HepG2 (cell line): ENCODE results near the gene VAT1L. TPM values are rescaled to one million over a fixed set of nuclear protein-coding genes. Genes with fewer than 3 reads are reported as not detected.

Experiments used
- ATAC-seq: fragments of 200-7000 bp; cut with Tn5 transposase; 3 replicates; pipeline ENCODE4 v1.9.1; 2020; ENCODE audit warnings: mild to moderate bottlenecking, moderate library complexity
- BruUV-seq: library from RNA; stranded (reverse); fragments of 400-500 nt; replicated peaks from 2 replicates; lab custom pipeline; 2021; lab: Mats Ljungman, UMichigan
- CTCF ChIA-PET: fragments of 300-600 bp; formaldehyde crosslinking; extraction: SDS; loops from one replicate; lab custom pipeline; 2021; ENCODE audit warnings: low total read pairs, inconsistent platforms, low intra/inter-chr PET ratio; lab: Yijun Ruan, JAX
- POLR2A ChIA-PET: fragments of 350-600 bp; sonication (Branson Sonifier 250); formaldehyde crosslinking; loops from one replicate; lab custom pipeline; 2020; ENCODE audit warnings: antibody characterized with exemption, inconsistent platforms; lab: Yijun Ruan, JAX
- DNase-seq: peaks from one replicate; pipeline ENCODE4 v3.0.0-alpha.2; 2015; ENCODE audit warnings: low spot score
- FAIRE-seq: peaks from 3 replicates; lab custom pipeline; 2011; peaks lifted over from hg19 to GRCh38; lab: Jason Lieb, UNC
- H2AFZ ChIP-seq: one replicate; pipeline ENCODE4 v1.6.1; 2011; ENCODE audit warnings: low read length, inconsistent platforms
- H3K27ac ChIP-seq: fragments of 300-600 bp; 3 replicates; pipeline ENCODE4 v1.8.0; 2011; ENCODE audit warnings: mixed run types, mild to moderate bottlenecking, mixed read lengths, low read length, inconsistent platforms; ENCODE audit not compliant: insufficient read depth; ENCODE audit errors: extremely low read length
- H3K27me3 ChIP-seq, 2 experiments: fragments of 200-600 bp in 1 of 2; 2 replicates in 1 of 2; 3 replicates in 1 of 2; pipeline versions ENCODE4 v1.6.0 to v1.8.0; 2011; ENCODE audit warnings: low read length in 2 of 2, mild to moderate bottlenecking in 2 of 2, moderate library complexity in 2 of 2, inconsistent platforms in 1 of 2; ENCODE audit not compliant: insufficient read depth in 2 of 2, control insufficient read depth in 1 of 2
- H3K36me3 ChIP-seq, 2 experiments: fragments of 200-600 bp in 1 of 2; replicated peaks in 1 of 2; 2 replicates in 1 of 2; 3 replicates in 1 of 2; pipeline versions ENCODE4 v1.5.1 to v1.8.0; 2011; ENCODE audit warnings: low read length in 2 of 2, inconsistent platforms in 1 of 2; ENCODE audit not compliant: insufficient read depth in 2 of 2, control insufficient read depth in 1 of 2
- H3K4me1 ChIP-seq: 2 replicates; pipeline ENCODE4 v1.5.1; 2012; ENCODE audit warnings: low read length, inconsistent platforms; ENCODE audit not compliant: insufficient read depth
- H3K4me2 ChIP-seq: 2 replicates; pipeline ENCODE4 v1.6.0; 2011; ENCODE audit warnings: low read depth, low read length, inconsistent platforms
- H3K4me3 ChIP-seq, 3 experiments: fragments of 200-600 bp in 1 of 3; sonication (generic), shearing (Covaris generic) in 1 of 3; replicated peaks in 1 of 3; 2 replicates each; pipeline ENCODE4 v1.5.1; 2011 to 2016; ENCODE audit warnings: low read length in 3 of 3, inconsistent platforms in 2 of 3, low read depth in 2 of 3, mild to moderate bottlenecking in 2 of 3, control low read depth in 1 of 3, mixed read lengths in 1 of 3; ENCODE audit not compliant: insufficient read depth in 1 of 3
- H3K79me2 ChIP-seq: one replicate; pipeline ENCODE4 v1.6.1; 2011; ENCODE audit warnings: low read length, inconsistent platforms; ENCODE audit not compliant: insufficient read depth
- H3K9ac ChIP-seq: 2 replicates; pipeline ENCODE4 v1.6.0; 2011; ENCODE audit warnings: mild to moderate bottlenecking, low read depth, low read length, inconsistent platforms; ENCODE audit not compliant: insufficient read depth
- H3K9me3 ChIP-seq: 2 replicates; pipeline ENCODE4 v1.5.1; 2012; ENCODE audit warnings: mild to moderate bottlenecking, low read length
- H4K20me1 ChIP-seq: 2 replicates; pipeline ENCODE4 v1.6.0; 2011; ENCODE audit warnings: inconsistent platforms, mild to moderate bottlenecking, low read length, moderate library complexity; ENCODE audit not compliant: insufficient read depth
- AFF4 ChIP-seq: sonication (generic); formaldehyde crosslinking; IDR thresholded peaks from 2 replicates; pipeline ENCODE4 v1.4.0; 2020; ENCODE audit warnings: missing genetic modification reagents
- ATF6 ChIP-seq: sonication (generic); formaldehyde crosslinking; conservative IDR thresholded peaks from 2 replicates; pipeline ENCODE4 v1.4.0; 2020; ENCODE audit warnings: missing genetic modification reagents
- BHLHE40 ChIP-seq: IDR thresholded peaks from 2 replicates; pipeline ENCODE4 v1.6.1; 2011; ENCODE audit warnings: low read length, improper control_type of control experiment
- CSRNP1 ChIP-seq: sonication (generic); formaldehyde crosslinking; IDR thresholded peaks from 2 replicates; pipeline ENCODE4 v1.8.1; 2023; ENCODE audit warnings: mild to moderate bottlenecking, missing genetic modification reagents
- FIP1L1 ChIP-seq: fragments of 200-400 bp; formaldehyde crosslinking; IDR thresholded peaks from 2 replicates; pipeline ENCODE4 v1.6.1; 2018; ENCODE audit warnings: low read depth, mild to moderate bottlenecking, low read length, moderate library complexity, borderline replicate concordance; ENCODE audit not compliant: insufficient read depth
- PLRG1 ChIP-seq: fragments of 450-650 bp; conservative IDR thresholded peaks from 2 replicates; pipeline ENCODE4 v1.6.1; 2016
- RBM22 ChIP-seq: fragments of 200-400 bp; formaldehyde crosslinking; optimal IDR thresholded peaks from 2 replicates; pipeline ENCODE3; 2017; ENCODE audit warnings: mild to moderate bottlenecking, low read length, moderate library complexity
- TAF1 ChIP-seq: sonication (generic); formaldehyde crosslinking; IDR thresholded peaks from 2 replicates; pipeline ENCODE4 v1.4.0; 2020; ENCODE audit warnings: missing genetic modification reagents
- TSC22D2 ChIP-seq: sonication (generic); formaldehyde crosslinking; IDR thresholded peaks from 2 replicates; pipeline ENCODE4 v1.5.1; 2020; ENCODE audit warnings: missing genetic modification reagents, mild to moderate bottlenecking, borderline replicate concordance
- ZFP41 ChIP-seq: sonication (generic); formaldehyde crosslinking; IDR thresholded peaks from 2 replicates; pipeline ENCODE4 v1.4.0; 2020; ENCODE audit warnings: mild to moderate bottlenecking, missing genetic modification reagents, borderline replicate concordance
- ZNF264 ChIP-seq: sonication (generic); formaldehyde crosslinking; IDR thresholded peaks from 2 replicates; pipeline ENCODE4 v1.4.0; 2020; ENCODE audit warnings: missing genetic modification reagents
- WGBS: methylation state at CpG from one replicate; pipeline ENCODE4 v1.1.6; 2017; ENCODE audit warnings: low lambda C conversion rate; 5-methylcytosine and 5-hydroxymethylcytosine counted together
- in situ Hi-C: cut with HindIII; loops from 2 replicates; pipeline ENCODE4 v1.10.0; 2017; ENCODE audit warnings: low pct_unique_long_range_greater_than_20kb; ENCODE audit not compliant: extremely low pct_ligation_motif_present
- intact Hi-C: fragments of 100-400 bp; cut with micrococcal nuclease; formaldehyde crosslinking; loops from one replicate; pipeline ENCODE4 v1.10.0; 2022; ENCODE audit not compliant: unreplicated experiment
- polyA plus RNA-seq, 8 experiments: library from polyadenylated mRNA; depleted of rRNA in 3 of 8; stranded (reverse) in 7 of 8; unstranded in 1 of 8; fragments of >200 nt; fragmentation: Illumina TruSeq in 4 of 8; extraction: Trizol in 4 of 8; gene quantifications; 2 replicates each; pipeline versions ENCODE4 v1.2.1 to v1.2.3, GENCODE V29; 2011 to 2016; ENCODE audit warnings: low read depth in 4 of 8, missing spikeins in 1 of 8, mixed read lengths in 1 of 8; ENCODE audit not compliant: insufficient read depth in 1 of 8
- total RNA-seq, 5 experiments: library from RNA; depleted of rRNA; stranded (reverse); fragments of >200 nt; fragmentation: Illumina TruSeq; extraction: Trizol; gene quantifications; 2 replicates each; pipeline ENCODE4 v1.2.3, GENCODE V29; 2016; ENCODE audit warnings: low read depth in 1 of 5
- TF ChIP-seq, protein P1 (sequence below): sonication (generic); formaldehyde crosslinking; IDR thresholded peaks from 2 replicates; pipeline ENCODE4 v1.5.1; 2020; ENCODE audit warnings: missing genetic modification reagents, mild to moderate bottlenecking, borderline replicate concordance

VAT1L gene
- total and polyA plus RNA-seq, 2 of the 13 experiments (the other 11 are each of a cell fraction or from before 2014, with no cell fraction given), result not detected

- Histone ChIP-seq H3K4me2 (no peak overlapping the region), H3K4me1 (peaks cover 5% of the 10 kb centered on the region), H3K79me2 (no peaks in the 10 kb centered on the region), H3K27me3 (no peaks in the 10 kb centered on the region; a peak in 1 of 5 replicates), H3K27ac (no peak overlapping the region), H3K9ac (no peak overlapping the region), H4K20me1 (no peaks in the 10 kb centered on the region), H3K9me3 (peaks cover 27% of the 10 kb centered on the region), H3K36me3 (no peaks in the 10 kb centered on the region), H2AFZ (no peak overlapping the region), H3K4me3 (no peak overlapping the region)
- in situ Hi-C loops (no loop called here), intact Hi-C loops (no loop called here)
- 5% methylated on average over 6 of the region's 6 CpGs for whole genome bisulfite sequencing
- FAIRE-seq (no peak), DNase-seq (no peak), ATAC-seq (no peak)
- ChIA-PET POLR2A (no interaction called here), CTCF (no interaction called here)
- no TSS peak for BruUV-seq
- TF ChIP-seq PLRG1, result no peak
- no peak for TF ChIP-seq RBM22
- no peak for TF ChIP-seq AFF4 (CRISPR knock-in tag)
- TF ChIP-seq CSRNP1 (CRISPR knock-in tag), result no peak
- no peak for TF ChIP-seq BHLHE40
- TF ChIP-seq TAF1 (CRISPR knock-in tag), result no peak
- TF ChIP-seq ZFP41 (CRISPR knock-in tag), result no peak
- TF ChIP-seq FIP1L1, result no peak
- no peak for TF ChIP-seq ATF6 (CRISPR knock-in tag)
- TF ChIP-seq TSC22D2 (CRISPR knock-in tag), result no peak
- TF ChIP-seq, protein P1, sequence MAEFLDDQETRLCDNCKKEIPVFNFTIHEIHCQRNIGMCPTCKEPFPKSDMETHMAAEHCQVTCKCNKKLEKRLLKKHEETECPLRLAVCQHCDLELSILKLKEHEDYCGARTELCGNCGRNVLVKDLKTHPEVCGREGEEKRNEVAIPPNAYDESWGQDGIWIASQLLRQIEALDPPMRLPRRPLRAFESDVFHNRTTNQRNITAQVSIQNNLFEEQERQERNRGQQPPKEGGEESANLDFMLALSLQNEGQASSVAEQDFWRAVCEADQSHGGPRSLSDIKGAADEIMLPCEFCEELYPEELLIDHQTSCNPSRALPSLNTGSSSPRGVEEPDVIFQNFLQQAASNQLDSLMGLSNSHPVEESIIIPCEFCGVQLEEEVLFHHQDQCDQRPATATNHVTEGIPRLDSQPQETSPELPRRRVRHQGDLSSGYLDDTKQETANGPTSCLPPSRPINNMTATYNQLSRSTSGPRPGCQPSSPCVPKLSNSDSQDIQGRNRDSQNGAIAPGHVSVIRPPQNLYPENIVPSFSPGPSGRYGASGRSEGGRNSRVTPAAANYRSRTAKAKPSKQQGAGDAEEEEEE, result no peak
- TF ChIP-seq ZNF264 (CRISPR knock-in tag), result no peak
Measured at GRCh38 chr16:77993111-77993985, 205.0 kb downstream of the VAT1L start.
